HEK293T (cell line): ENCODE measurements around the gene COPS2.

ENCODE experiments used
- ARNT ChIP-seq: fragments of 450-650 bp; IDR thresholded peaks from 2 replicates; pipeline ENCODE4 v1.6.1; 2017; ENCODE audit warnings: mild to moderate bottlenecking
- ELF4 ChIP-seq: fragments of 450-650 bp; IDR thresholded peaks from 2 replicates; pipeline ENCODE4 v1.6.1; 2017; ENCODE audit warnings: antibody characterized with exemption
- FOXK2 ChIP-seq: fragments of 450-650 bp; IDR thresholded peaks from 2 replicates; pipeline ENCODE4 v1.6.1; 2016; ENCODE audit warnings: mild to moderate bottlenecking
- NFRKB ChIP-seq: fragments of 450-650 bp; IDR thresholded peaks from 2 replicates; pipeline ENCODE4 v1.6.1; 2016; ENCODE audit warnings: mild to moderate bottlenecking, moderate library complexity
- SP1 ChIP-seq: fragments of 450-650 bp; IDR thresholded peaks from 2 replicates; pipeline ENCODE4 v1.6.1; 2017
- ZNF384 ChIP-seq: fragments of 450-650 bp; IDR thresholded peaks from 2 replicates; pipeline ENCODE4 v1.6.1; 2016
- TF ChIP-seq, protein P1 (sequence below): fragments of 450-650 bp; IDR thresholded peaks from 2 replicates; pipeline ENCODE4 v1.6.1; 2016

DNA sequence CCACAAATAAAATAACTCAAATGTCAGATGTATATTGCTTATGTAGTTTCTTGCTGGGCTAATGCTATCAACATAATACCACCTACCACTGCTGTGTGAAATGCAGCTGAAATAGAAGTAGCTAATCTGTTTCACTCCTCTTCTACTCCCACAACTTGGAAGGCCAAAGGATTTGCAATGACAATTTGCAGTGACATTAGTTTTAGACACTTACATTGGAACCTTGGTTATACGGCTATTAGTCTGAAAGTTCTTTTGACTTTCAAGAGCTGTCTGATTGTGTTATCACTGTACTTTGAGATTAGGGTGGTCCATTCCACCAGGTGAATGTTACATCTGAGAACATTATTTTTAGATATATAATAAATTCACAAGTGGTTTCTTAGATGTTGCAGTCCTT lies 33.5 kb downstream of the COPS2 start:
- TF ChIP-seq ARNT (no peak), NFRKB (no peak), SP1 (no peak), FOXK2 (no peak), ZNF384 (no peak), ELF4 (no peak)
- TF ChIP-seq, protein P1, sequence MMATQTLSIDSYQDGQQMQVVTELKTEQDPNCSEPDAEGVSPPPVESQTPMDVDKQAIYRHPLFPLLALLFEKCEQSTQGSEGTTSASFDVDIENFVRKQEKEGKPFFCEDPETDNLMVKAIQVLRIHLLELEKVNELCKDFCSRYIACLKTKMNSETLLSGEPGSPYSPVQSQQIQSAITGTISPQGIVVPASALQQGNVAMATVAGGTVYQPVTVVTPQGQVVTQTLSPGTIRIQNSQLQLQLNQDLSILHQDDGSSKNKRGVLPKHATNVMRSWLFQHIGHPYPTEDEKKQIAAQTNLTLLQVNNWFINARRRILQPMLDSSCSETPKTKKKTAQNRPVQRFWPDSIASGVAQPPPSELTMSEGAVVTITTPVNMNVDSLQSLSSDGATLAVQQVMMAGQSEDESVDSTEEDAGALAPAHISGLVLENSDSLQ, result no peak
